ENCODE results near the gene EHMT1.

EHMT1 gene

GRCh38 chr9:137836151-137836830 lies 217.5 kb downstream of the EHMT1 start:
- H3K27me3 ChIP-seq: no peaks in the 10 kb centered on the region
- TF ChIP-seq CTCF (IDR thresholded peaks at IDR 0.05): no peak
- DNase-seq: no peak
- no peak overlapping the region for H3K27ac ChIP-seq
- no peak overlapping the region for H3K4me3 ChIP-seq
- no peaks in the 10 kb centered on the region for H3K4me1 ChIP-seq
- intact Hi-C loops (cut with DNase I; ENCODE audit: low total_unique reads): no loop called here
- peaks cover 0 to 8% (median 3%) of the 10 kb centered on the region in 3 donors for H3K9me3 ChIP-seq
- peaks cover 45 to 70% (median 55%) of the 10 kb centered on the region in 3 donors for H3K36me3 ChIP-seq

GRCh38 chr9:137836831-137837241 lies 218.0 kb downstream of the EHMT1 start:
- no peak for DNase-seq
- no peak overlapping the region for H3K27ac ChIP-seq
- intact Hi-C loops (cut with DNase I; ENCODE audit: low total_unique reads): no loop called here
- TF ChIP-seq CTCF (IDR thresholded peaks at IDR 0.05): no peak
- H3K4me3 ChIP-seq: no peak overlapping the region
- H3K9me3 ChIP-seq: peaks cover 0 to 8% (median 3%) of the 10 kb centered on the region in 3 donors
- peaks cover 39 to 64% (median 55%) of the 10 kb centered on the region in 3 donors for H3K36me3 ChIP-seq
- H3K27me3 ChIP-seq: no peaks in the 10 kb centered on the region
- no peaks in the 10 kb centered on the region for H3K4me1 ChIP-seq

GRCh38 chr9:137837345-137838278 lies 218.8 kb downstream of the EHMT1 start:
- Histone ChIP-seq H3K27me3 (no peaks in the 10 kb centered on the region), H3K9me3 (peaks cover 0 to 8% (median 3%) of the 10 kb centered on the region in 3 donors), H3K27ac (no peak overlapping the region), H3K36me3 (peaks cover 39 to 57% (median 48%) of the 10 kb centered on the region in 3 donors), H3K4me3 (no peak overlapping the region), H3K4me1 (no peaks in the 10 kb centered on the region)
- DNase-seq: no peak
- intact Hi-C loops (cut with DNase I; ENCODE audit: low total_unique reads): no loop called here
- TF ChIP-seq CTCF (IDR thresholded peaks at IDR 0.05): no peak

GRCh38 chr9:137838576-137838975 lies 219.8 kb downstream of the EHMT1 start:
- no peak for TF ChIP-seq CTCF (IDR thresholded peaks at IDR 0.05)
- H3K9me3 ChIP-seq: peaks cover 0 to 8% (median 3%) of the 10 kb centered on the region in 3 donors
- no peaks in the 10 kb centered on the region for H3K4me1 ChIP-seq
- H3K27me3 ChIP-seq: no peaks in the 10 kb centered on the region
- H3K36me3 ChIP-seq: peaks cover 36 to 47% (median 39%) of the 10 kb centered on the region in 3 donors
- DNase-seq: no peak
- no peak overlapping the region for H3K27ac ChIP-seq
- no peak overlapping the region for H3K4me3 ChIP-seq
- intact Hi-C loops (cut with DNase I; ENCODE audit: low total_unique reads): no loop called here

- H3K27ac ChIP-seq: no peak overlapping the region
- H3K36me3 ChIP-seq: peaks cover 0 to 3% (median 0%) of the 10 kb centered on the region in 3 donors
- peaks cover 0 to 8% (median 3%) of the 10 kb centered on the region in 3 donors for H3K9me3 ChIP-seq
- intact Hi-C loops (cut with DNase I; ENCODE audit: low total_unique reads): no loop called here
- TF ChIP-seq CTCF (IDR thresholded peaks at IDR 0.05): no peak
- no peak overlapping the region for H3K4me3 ChIP-seq
- H3K4me1 ChIP-seq: no peaks in the 10 kb centered on the region
- H3K27me3 ChIP-seq: no peaks in the 10 kb centered on the region
- DNase-seq: no peak
Observed at GRCh38 chr9:137843355-137843754, 224.6 kb downstream of the EHMT1 start.

All from tibial artery (tissue), 4 donors.